ENCODE data around the gene SNAP25. TPM values are rescaled to one million over a fixed set of nuclear protein-coding genes. Genes with fewer than 3 reads are reported as not detected.

SNAP25 gene
- total RNA-seq, 4 donors from 2014 or later = 5.3 to 28.3 (median 22.9) TPM

GRCh38 chr20:10313701-10314100, 95.1 kb downstream of the SNAP25 start:
- no peak for TF ChIP-seq CTCF (IDR thresholded peaks at IDR 0.05)
- intact Hi-C loops (cut with DNase I; ENCODE audit: low total_unique reads) = no loop called here
- Histone ChIP-seq H3K27ac (no peak overlapping the region), H3K4me1 (no peaks in the 10 kb centered on the region), H3K9me3 (no peaks in the 10 kb centered on the region), H3K4me3 (no peak overlapping the region), H3K36me3 (no peaks in the 10 kb centered on the region), H3K27me3 (no peaks in the 10 kb centered on the region)
- DNase-seq = no peak

DNA sequence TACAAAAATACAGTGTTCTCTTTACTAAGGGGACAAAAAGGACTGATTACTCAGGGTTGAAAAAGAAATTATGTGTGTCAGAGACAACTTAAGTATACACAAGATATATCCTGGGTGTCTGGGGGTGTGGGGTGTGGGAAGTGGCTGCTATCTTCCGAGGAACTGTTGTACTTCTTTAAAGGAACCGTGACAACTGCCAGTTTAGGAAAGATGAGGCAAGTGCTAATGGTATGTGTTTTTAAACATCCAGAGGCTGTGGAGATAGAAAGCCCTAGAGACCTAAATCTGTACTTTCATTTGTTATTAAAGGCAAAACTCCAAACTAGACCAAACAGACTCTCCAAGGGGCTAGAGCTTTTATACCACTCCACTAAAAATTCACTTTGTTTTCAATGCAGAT, 95.6 kb downstream of the SNAP25 start:
- Histone ChIP-seq H3K9me3 (no peaks in the 10 kb centered on the region), H3K27ac (no peak overlapping the region), H3K27me3 (no peaks in the 10 kb centered on the region), H3K4me1 (no peaks in the 10 kb centered on the region), H3K36me3 (no peaks in the 10 kb centered on the region), H3K4me3 (no peak overlapping the region)
- no peak for TF ChIP-seq POLR2A (IDR thresholded peaks at IDR 0.05)
- no peak for TF ChIP-seq CTCF (IDR thresholded peaks at IDR 0.05)
- intact Hi-C loops (cut with DNase I; ENCODE audit: low total_unique reads) = no loop called here
- DNase-seq = no peak

- H3K27me3 ChIP-seq = no peaks in the 10 kb centered on the region
- no peaks in the 10 kb centered on the region for H3K36me3 ChIP-seq
- H3K9me3 ChIP-seq = no peaks in the 10 kb centered on the region
- no peak overlapping the region for H3K27ac ChIP-seq
- no peak for DNase-seq
- no peak for TF ChIP-seq CTCF (IDR thresholded peaks at IDR 0.05)
- TF ChIP-seq POLR2A (IDR thresholded peaks at IDR 0.05) = no peak
- no peak overlapping the region for H3K4me3 ChIP-seq
- H3K4me1 ChIP-seq = no peaks in the 10 kb centered on the region
- intact Hi-C loops (cut with DNase I; ENCODE audit: low total_unique reads) = no loop called here
These were observed 96.5 kb downstream of the SNAP25 start for GRCh38 chr20:10315138-10315537.

GRCh38 chr20:10316582-10316981, 98.0 kb downstream of the SNAP25 start:
- Histone ChIP-seq H3K36me3 (no peaks in the 10 kb centered on the region), H3K27ac (no peak overlapping the region), H3K27me3 (no peaks in the 10 kb centered on the region), H3K9me3 (no peaks in the 10 kb centered on the region), H3K4me3 (no peak overlapping the region), H3K4me1 (no peaks in the 10 kb centered on the region)
- intact Hi-C loops (cut with DNase I; ENCODE audit: low total_unique reads) = no loop called here
- no peak for DNase-seq
- TF ChIP-seq POLR2A (IDR thresholded peaks at IDR 0.05) = no peak
- TF ChIP-seq CTCF (IDR thresholded peaks at IDR 0.05) = no peak

DNA sequence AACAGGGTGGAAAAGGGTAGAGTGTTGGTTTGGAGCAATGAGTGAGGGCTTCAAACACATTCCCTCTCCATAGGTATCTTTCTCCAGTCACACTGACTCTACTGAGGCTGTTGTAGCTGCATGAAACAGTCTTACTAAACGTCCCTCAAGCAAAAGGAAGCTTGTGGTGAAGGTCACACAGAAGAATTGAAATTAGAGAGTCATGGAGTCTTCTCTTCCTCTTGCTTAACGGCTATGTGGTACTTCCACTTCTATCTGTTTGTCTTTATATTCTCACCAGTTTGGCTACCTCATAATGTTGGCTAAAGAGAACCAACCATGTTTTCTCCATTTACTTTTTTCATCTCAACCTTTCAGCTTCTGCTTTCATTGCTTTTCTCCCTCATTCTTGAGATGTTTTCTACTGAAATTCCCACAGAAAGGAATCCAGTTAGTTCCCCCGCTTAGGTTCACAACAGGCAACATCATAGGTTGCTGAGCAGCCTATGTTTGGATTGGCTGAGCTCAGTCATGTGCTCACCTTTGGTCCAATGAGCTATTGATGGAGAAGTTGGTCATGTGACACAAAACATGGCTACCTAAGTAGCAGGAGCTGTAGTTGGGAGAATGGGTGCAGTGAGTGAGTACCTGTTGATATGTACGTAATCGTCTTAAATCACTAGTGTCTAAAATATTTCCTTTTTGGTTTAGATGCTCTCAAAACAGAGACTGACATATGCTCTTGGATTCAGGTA, 99.8 kb downstream of the SNAP25 start:
- no peak overlapping the region for H3K4me3 ChIP-seq
- no peaks in the 10 kb centered on the region for H3K27me3 ChIP-seq
- no peak for DNase-seq
- H3K9me3 ChIP-seq = no peaks in the 10 kb centered on the region
- no peaks in the 10 kb centered on the region for H3K36me3 ChIP-seq
- no peak for TF ChIP-seq POLR2A (IDR thresholded peaks at IDR 0.05)
- TF ChIP-seq CTCF (IDR thresholded peaks at IDR 0.05) = no peak
- H3K27ac ChIP-seq = no peak overlapping the region
- intact Hi-C loops (cut with DNase I; ENCODE audit: low total_unique reads) = no loop called here
- no peaks in the 10 kb centered on the region for H3K4me1 ChIP-seq
